ENCODE measurements around the gene P3H4. TPM values are rescaled to one million over a fixed set of nuclear protein-coding genes. Genes with fewer than 3 reads are reported as not detected.

P3H4 gene
- total and polyA plus RNA-seq, 4 experiments from 2014 or later, result 1.4 to 6.8 (median 5.1) TPM

GRCh38 chr17:41818024-41818423 is 6.3 kb upstream of the P3H4 start:
- no peak for DNase-seq
- Mint-ChIP-seq H3K27me3 (no peaks in the 10 kb centered on the region), H3K9me3 (no peaks in the 10 kb centered on the region), H3K27ac (no peak overlapping the region), H3K4me1 (peaks cover 0 to 5% (median 2%) of the 10 kb centered on the region in 4 donors), H3K36me3 (no peaks in the 10 kb centered on the region), H3K4me3 (no peak overlapping the region)
- H3K4me1 ChIP-seq (ENCODE audit: insufficient read depth, low read length), result no peaks in the 10 kb centered on the region
- ChIA-PET POLR2A (ENCODE audit: partially characterized antibody) (no interaction called here), CTCF (ENCODE audit: partially characterized antibody) (no interaction called here)
- no peaks in the 10 kb centered on the region for H3K36me3 ChIP-seq (ENCODE audit: insufficient read depth, low read length)
- no peak overlapping the region for H3K27ac ChIP-seq (ENCODE audit: low read depth, low read length)
- no peak overlapping the region for H3K4me3 ChIP-seq (ENCODE audit: low read length in 2 of 2)
- H3K27me3 ChIP-seq (ENCODE audit: insufficient read depth, low read length), result no peaks in the 10 kb centered on the region
- intact Hi-C loops (cut with micrococcal nuclease), result no loop called here
- H3K9me3 ChIP-seq (ENCODE audit: control insufficient read depth in 1 of 2, low read length in 2 of 2), result no peaks in the 10 kb centered on the region

GRCh38 chr17:41816637-41817320 is 5.0 kb upstream of the P3H4 start:
- peaks cover 0 to 3% of the 10 kb centered on the region in 2 donors for H3K36me3 Mint-ChIP-seq
- peaks cover 6 to 10% (median 8%) of the 10 kb centered on the region in 4 donors for H3K4me1 Mint-ChIP-seq
- ChIA-PET POLR2A (ENCODE audit: partially characterized antibody) (no interaction called here), CTCF (ENCODE audit: partially characterized antibody) (interaction anchor here (0.6 kb wide), 1 partner anchor 63 kb away, joined by 5 read pairs; no protein-coding TSS in a partner anchor)
- no peaks in the 10 kb centered on the region for H3K9me3 Mint-ChIP-seq
- intact Hi-C loops (cut with micrococcal nuclease), result no loop called here
- no peaks in the 10 kb centered on the region for H3K36me3 ChIP-seq (ENCODE audit: insufficient read depth, low read length)
- H3K27me3 ChIP-seq (ENCODE audit: insufficient read depth, low read length), result no peaks in the 10 kb centered on the region
- no peak for DNase-seq
- H3K4me3 ChIP-seq (ENCODE audit: low read length in 2 of 2), result no peak overlapping the region
- no peaks in the 10 kb centered on the region for H3K9me3 ChIP-seq (ENCODE audit: control insufficient read depth in 1 of 2, low read length in 2 of 2)
- H3K4me1 ChIP-seq (ENCODE audit: insufficient read depth, low read length), result peaks cover 9% of the 10 kb centered on the region
- no peaks in the 10 kb centered on the region for H3K27me3 Mint-ChIP-seq
- H3K27ac Mint-ChIP-seq, result no peak overlapping the region
- H3K4me3 Mint-ChIP-seq, result no peak overlapping the region
- no peak overlapping the region for H3K27ac ChIP-seq (ENCODE audit: low read depth, low read length)

GRCh38 chr17:41814195-41814594 is 2.4 kb upstream of the P3H4 start:
- H3K36me3 ChIP-seq (ENCODE audit: insufficient read depth, low read length), result no peaks in the 10 kb centered on the region
- Mint-ChIP-seq H3K4me1 (peaks cover 14 to 28% (median 19%) of the 10 kb centered on the region in 4 donors), H3K4me3 (peak overlapping the region in 1 of 8 donors; percentile 4), H3K27ac (no peak overlapping the region), H3K36me3 (peaks cover 0 to 5% of the 10 kb centered on the region in 2 donors), H3K27me3 (no peaks in the 10 kb centered on the region), H3K9me3 (no peaks in the 10 kb centered on the region)
- CTCF ChIA-PET (ENCODE audit: partially characterized antibody), result interaction anchor here (0.6 to 1.3 kb wide), 2 partner anchors 13 to 14 kb away, joined by 4 to 5 read pairs; no protein-coding TSS in a partner anchor
- peaks cover 20% of the 10 kb centered on the region for H3K4me1 ChIP-seq (ENCODE audit: insufficient read depth, low read length)
- POLR2A ChIA-PET (ENCODE audit: partially characterized antibody), result no interaction called here
- H3K27ac ChIP-seq (ENCODE audit: low read depth, low read length), result no peak overlapping the region
- H3K4me3 ChIP-seq (ENCODE audit: low read length in 2 of 2), result no peak overlapping the region
- intact Hi-C loops (cut with micrococcal nuclease), result loop anchor here (5.0 kb wide), 1 partner anchor 118 kb away; the partner anchor contains the start of gene ODAD4
- no peaks in the 10 kb centered on the region for H3K9me3 ChIP-seq (ENCODE audit: control insufficient read depth in 1 of 2, low read length in 2 of 2)
- DNase-seq, result no peak
- H3K27me3 ChIP-seq (ENCODE audit: insufficient read depth, low read length), result no peaks in the 10 kb centered on the region

GRCh38 chr17:41813699-41814124 is 2.0 kb upstream of the P3H4 start:
- H3K4me3 Mint-ChIP-seq, result peak overlapping the region in 5 of 8 donors; percentile 47 to 84 (median 66)
- no peak for DNase-seq
- H3K4me3 ChIP-seq (ENCODE audit: low read length in 2 of 2), result no peak overlapping the region
- H3K36me3 Mint-ChIP-seq, result peaks cover 0 to 5% of the 10 kb centered on the region in 2 donors
- H3K36me3 ChIP-seq (ENCODE audit: insufficient read depth, low read length), result no peaks in the 10 kb centered on the region
- peak overlapping the region in 1 of 7 donors; percentile 79 for H3K27ac Mint-ChIP-seq
- no peaks in the 10 kb centered on the region for H3K9me3 ChIP-seq (ENCODE audit: control insufficient read depth in 1 of 2, low read length in 2 of 2)
- peaks cover 20% of the 10 kb centered on the region for H3K4me1 ChIP-seq (ENCODE audit: insufficient read depth, low read length)
- H3K9me3 Mint-ChIP-seq, result no peaks in the 10 kb centered on the region
- no peaks in the 10 kb centered on the region for H3K27me3 Mint-ChIP-seq
- ChIA-PET CTCF (ENCODE audit: partially characterized antibody) (no interaction called here), POLR2A (ENCODE audit: partially characterized antibody) (interaction anchor here (3.8 kb wide), 1 partner anchor 50 kb away, joined by 25 read pairs; the partner anchor contains the start of gene KLHL11)
- intact Hi-C loops (cut with micrococcal nuclease), result loop anchor here (5.0 kb wide), 1 partner anchor 119 kb away; the partner anchor contains the start of gene ODAD4
- peaks cover 14 to 28% (median 19%) of the 10 kb centered on the region in 4 donors for H3K4me1 Mint-ChIP-seq
- no peaks in the 10 kb centered on the region for H3K27me3 ChIP-seq (ENCODE audit: insufficient read depth, low read length)
- H3K27ac ChIP-seq (ENCODE audit: low read depth, low read length), result no peak overlapping the region

GRCh38 chr17:41813152-41813680 is 1.5 kb upstream of the P3H4 start:
- DNase-seq, result no peak
- peak overlapping the region in 2 of 7 donors; percentile 18 to 79 for H3K27ac Mint-ChIP-seq
- no peaks in the 10 kb centered on the region for H3K9me3 Mint-ChIP-seq
- CTCF ChIA-PET (ENCODE audit: partially characterized antibody), result interaction anchor here (0.8 kb wide), 1 partner anchor 76 kb away, joined by 3 read pairs; no protein-coding TSS in a partner anchor
- H3K27me3 ChIP-seq (ENCODE audit: insufficient read depth, low read length), result no peaks in the 10 kb centered on the region
- no peak overlapping the region for H3K4me3 ChIP-seq (ENCODE audit: low read length in 2 of 2)
- intact Hi-C loops (cut with micrococcal nuclease), result loop anchor here (5.0 kb wide), 1 partner anchor 119 kb away; the partner anchor contains the start of gene ODAD4
- H3K27me3 Mint-ChIP-seq, result no peaks in the 10 kb centered on the region
- H3K27ac ChIP-seq (ENCODE audit: low read depth, low read length), result no peak overlapping the region
- peaks cover 0 to 5% of the 10 kb centered on the region in 2 donors for H3K36me3 Mint-ChIP-seq
- H3K4me1 Mint-ChIP-seq, result peaks cover 14 to 28% (median 19%) of the 10 kb centered on the region in 4 donors
- H3K4me1 ChIP-seq (ENCODE audit: insufficient read depth, low read length), result peaks cover 20% of the 10 kb centered on the region
- H3K4me3 Mint-ChIP-seq, result peak overlapping the region in 7 of 8 donors; percentile 26 to 84 (median 76)
- no peaks in the 10 kb centered on the region for H3K36me3 ChIP-seq (ENCODE audit: insufficient read depth, low read length)
- POLR2A ChIA-PET (ENCODE audit: partially characterized antibody), result interaction anchor here (1.4 to 3.8 kb wide), 2 partner anchors 9 to 51 kb away, joined by 3 to 25 read pairs; partner anchors contain the start of gene KLHL11
- no peaks in the 10 kb centered on the region for H3K9me3 ChIP-seq (ENCODE audit: control insufficient read depth in 1 of 2, low read length in 2 of 2)

GRCh38 chr17:41812381-41813151 is 817 bp upstream of the P3H4 start, which contains the start of gene FKBP10:
FKBP10 (plus strand) TSS chr17:41813004; CDS start chr17:41813035, 31 bp downstream.
- peak; percentile 50 to 62 (median 53) for DNase-seq
- peak within 1 kb of the TSS; percentile 45 for H3K27ac ChIP-seq (ENCODE audit: low read depth, low read length)
- POLR2A ChIA-PET (ENCODE audit: partially characterized antibody), result interaction anchor here (1.1 to 3.8 kb wide), 6 partner anchors 10 to 123 kb away, joined by 3 to 25 read pairs (median 8); partner anchors contain the start of genes EIF1, KLHL11 and NT5C3B

More at GRCh38 chr17:41812381-41813151, 817 bp upstream of the P3H4 start, which contains the start of gene FKBP10:
- Mint-ChIP-seq H3K36me3 (peaks cover 0 to 5% of the 10 kb centered on the region in 2 donors), H3K27ac (peak within 1 kb of the TSS; percentile 57 to 94 (median 75)), H3K4me3 (peak within 1 kb of the TSS; percentile 86 to 97 (median 92)), H3K9me3 (no peaks in the 10 kb centered on the region), H3K27me3 (no peaks in the 10 kb centered on the region), H3K4me1 (peaks cover 14 to 28% (median 19%) of the 10 kb centered on the region in 4 donors)
- intact Hi-C loops (cut with micrococcal nuclease), result loop anchor here (5.0 kb wide), 1 partner anchor 120 kb away; the partner anchor contains the start of gene ODAD4
- H3K27me3 ChIP-seq (ENCODE audit: insufficient read depth, low read length), result no peaks in the 10 kb centered on the region
- CTCF ChIA-PET (ENCODE audit: partially characterized antibody), result interaction anchor here (0.8 to 3.9 kb wide), 8 partner anchors 12 to 153 kb away, joined by 3 to 35 read pairs (median 5); no protein-coding TSS in a partner anchor
- H3K4me1 ChIP-seq (ENCODE audit: insufficient read depth, low read length), result peaks cover 20% of the 10 kb centered on the region
- H3K36me3 ChIP-seq (ENCODE audit: insufficient read depth, low read length), result no peaks in the 10 kb centered on the region
- peak within 1 kb of the TSS; percentile 47 to 62 for H3K4me3 ChIP-seq (ENCODE audit: low read length in 2 of 2)
- H3K9me3 ChIP-seq (ENCODE audit: control insufficient read depth in 1 of 2, low read length in 2 of 2), result no peaks in the 10 kb centered on the region
